Measurements from ENCODE around the gene C1orf198. TPM values are rescaled to one million over a fixed set of nuclear protein-coding genes. Genes with fewer than 3 reads are reported as not detected.

Gene C1orf198
- total RNA-seq, 2 experiments from 2014 or later = 6.2 to 6.9 TPM

GRCh38 chr1:230804396-230804795 is 63.9 kb downstream of the C1orf198 start:
- no peaks in the 10 kb centered on the region for H3K36me3 Mint-ChIP-seq (ENCODE audit: low read depth)
- H3K4me3 Mint-ChIP-seq = no peak overlapping the region
- no peak for TF ChIP-seq CTCF (IDR thresholded peaks at IDR 0.05)
- H3K27ac Mint-ChIP-seq = no peak overlapping the region
- intact Hi-C loops (cut with micrococcal nuclease) = no loop called here
- H3K27me3 Mint-ChIP-seq = peaks cover 2% of the 10 kb centered on the region
- no peak for DNase-seq
- POLR2A ChIA-PET = no interaction called here
- CTCF ChIA-PET = interaction anchor here (0.6 kb wide), 1 partner anchor 167 kb away, joined by 3 read pairs; no protein-coding TSS in a partner anchor
- peaks cover 2% of the 10 kb centered on the region for H3K9me3 Mint-ChIP-seq
- H3K4me1 Mint-ChIP-seq (ENCODE audit: low read depth) = no peaks in the 10 kb centered on the region
- no peak for ATAC-seq

GRCh38 chr1:230800891-230801840 is 67.2 kb downstream of the C1orf198 start:
- CTCF ChIA-PET = no interaction called here
- no peak for ATAC-seq

GRCh38 chr1:230798491-230798890 is 69.8 kb downstream of the C1orf198 start:
- no peak for ATAC-seq
- H3K36me3 Mint-ChIP-seq (ENCODE audit: low read depth) = no peaks in the 10 kb centered on the region
- no peak overlapping the region for H3K4me3 Mint-ChIP-seq
- POLR2A ChIA-PET = no interaction called here
- DNase-seq = no peak
- no peaks in the 10 kb centered on the region for H3K4me1 Mint-ChIP-seq (ENCODE audit: low read depth)
- intact Hi-C loops (cut with micrococcal nuclease) = loop anchor here (5.0 kb wide), 1 partner anchor 414 kb away; no protein-coding TSS in a partner anchor
- no peak for TF ChIP-seq CTCF (IDR thresholded peaks at IDR 0.05)
- CTCF ChIA-PET = interaction anchor here (0.9 kb wide), 1 partner anchor 413 kb away, joined by 4 read pairs; no protein-coding TSS in a partner anchor
- H3K9me3 Mint-ChIP-seq = no peaks in the 10 kb centered on the region
- no peak overlapping the region for H3K27ac Mint-ChIP-seq
- H3K27me3 Mint-ChIP-seq = peaks cover 8% of the 10 kb centered on the region

More at GRCh38 chr1:230800891-230801840, 67.2 kb downstream of the C1orf198 start:
- no peak for TF ChIP-seq CTCF (IDR thresholded peaks at IDR 0.05)
- no peaks in the 10 kb centered on the region for H3K4me1 Mint-ChIP-seq (ENCODE audit: low read depth)
- DNase-seq = no peak
- peaks cover 9% of the 10 kb centered on the region for H3K27me3 Mint-ChIP-seq
- POLR2A ChIA-PET = interaction anchor here (0.5 kb wide), 1 partner anchor 12 kb away, joined by 3 read pairs; no protein-coding TSS in a partner anchor
- H3K4me3 Mint-ChIP-seq = no peak overlapping the region
- H3K36me3 Mint-ChIP-seq (ENCODE audit: low read depth) = no peaks in the 10 kb centered on the region
- intact Hi-C loops (cut with micrococcal nuclease) = no loop called here
- no peaks in the 10 kb centered on the region for H3K9me3 Mint-ChIP-seq
- H3K27ac Mint-ChIP-seq = no peak overlapping the region

GRCh38 chr1:230797942-230798365 is 70.4 kb downstream of the C1orf198 start:
- CTCF ChIA-PET = interaction anchor here (0.9 to 1.4 kb wide), 2 partner anchors 156 to 413 kb away, joined by 3 to 4 read pairs; no protein-coding TSS in a partner anchor
- POLR2A ChIA-PET = no interaction called here
- Mint-ChIP-seq H3K27me3 (peaks cover 8% of the 10 kb centered on the region), H3K9me3 (no peaks in the 10 kb centered on the region), H3K4me3 (no peak overlapping the region), H3K27ac (no peak overlapping the region), H3K4me1 (ENCODE audit: low read depth) (no peaks in the 10 kb centered on the region), H3K36me3 (ENCODE audit: low read depth) (no peaks in the 10 kb centered on the region)
- no peak for TF ChIP-seq CTCF (IDR thresholded peaks at IDR 0.05)
- ATAC-seq (no peak), DNase-seq (peak; percentile 16)
- intact Hi-C loops (cut with micrococcal nuclease) = loop anchor here (5.0 kb wide), 1 partner anchor 414 kb away; no protein-coding TSS in a partner anchor

Measured in activated CD8-positive, alpha-beta T cell treated with anti-CD3 and anti-CD28 coated beads for 36 hours (primary cell).